Thoracic aorta (tissue), 2 donors: ENCODE data around the gene PNMA6E. TPM values are rescaled to one million over a fixed set of nuclear protein-coding genes. Genes with fewer than 3 reads are reported as not detected.

Experiments used
- ATAC-seq: fragments of 150-250 bp; one replicate; pipeline ENCODE4 v1.8.0; 2017; ENCODE audit warnings: low read depth; ENCODE audit not compliant: insufficient number of reproducible peaks, low FRiP score
- DNase-seq: peaks from one replicate; pipeline ENCODE4 v3.0.0-alpha.2; 2020; ENCODE audit warnings: low spot score
- H3K27ac ChIP-seq, 2 donors: fragments of 200-600 bp; sonication (generic); 1 replicate in 1 of 2; 2 replicates in 1 of 2; pipeline ENCODE4 v1.5.1; 2016; ENCODE audit warnings: mild to moderate bottlenecking in 2 of 2, moderate library complexity in 2 of 2
- H3K27me3 ChIP-seq: fragments of 200-600 bp; sonication (generic); replicated peaks from 2 replicates; pipeline ENCODE4 v1.6.0; 2016; ENCODE audit warnings: mild to moderate bottlenecking; ENCODE audit not compliant: insufficient read depth
- H3K36me3 ChIP-seq: fragments of 200-600 bp; sonication (generic); one replicate; pipeline ENCODE4 v1.5.1; 2016
- H3K4me1 ChIP-seq, 2 donors: fragments of 200-600 bp; sonication (generic); 1 replicate in 1 of 2; 2 replicates in 1 of 2; pipeline versions ENCODE4 v1.5.1 to v1.6.0; 2016; ENCODE audit warnings: low read depth in 2 of 2, mild to moderate bottlenecking in 1 of 2; ENCODE audit not compliant: control insufficient read depth in 1 of 2
- H3K4me3 ChIP-seq: fragments of 200-600 bp; sonication (generic); 2 replicates; pipeline ENCODE4 v1.5.1; 2016; ENCODE audit warnings: mild to moderate bottlenecking
- H3K9me3 ChIP-seq: fragments of 200-600 bp; sonication (generic); 2 replicates; pipeline ENCODE4 v1.5.1; 2016
- total RNA-seq, 2 donors: library from RNA; depleted of rRNA; stranded (reverse); fragments of >200 nt; gene quantifications; one replicate each; pipeline versions ENCODE4 v1.1.0 to v1.2.3, GENCODE V29; 2016
- TF ChIP-seq, protein P1 (sequence below): fragments of 200-600 bp; sonication (generic); IDR thresholded peaks from one replicate; pipeline ENCODE4 v1.5.1; 2019; ENCODE audit warnings: antibody characterized with exemption

Gene PNMA6E
- total RNA-seq, 2 donors from 2014 or later = not detected

DNA sequence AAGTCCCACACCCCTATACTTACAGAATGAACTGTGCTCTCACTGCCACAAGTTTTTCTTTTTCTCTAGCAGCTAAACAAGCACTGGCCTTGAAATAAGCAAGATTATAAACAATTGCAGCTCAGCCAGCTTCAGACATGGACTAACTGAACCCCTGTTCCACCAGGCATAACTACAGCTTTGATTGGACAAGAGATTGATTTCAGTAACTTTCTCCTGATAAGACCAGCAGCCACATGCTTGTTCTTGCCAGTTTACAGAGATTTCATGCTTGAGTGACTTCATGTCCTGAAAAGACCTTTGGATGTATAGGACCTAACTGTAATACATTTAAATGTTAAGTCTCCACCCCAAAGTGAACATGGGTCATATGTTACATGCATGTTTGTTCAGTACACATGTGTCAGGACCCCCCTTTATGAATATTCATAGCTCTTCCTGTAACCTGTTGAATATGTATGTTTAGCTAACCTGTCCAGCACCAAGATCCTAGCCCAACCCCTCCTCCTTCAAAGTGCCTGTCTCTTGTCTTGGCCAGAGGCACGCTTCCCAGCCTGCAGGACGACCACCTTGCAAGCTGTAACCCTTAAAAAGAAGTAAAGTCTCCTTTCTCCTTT, 39.3 kb downstream of the PNMA6E start:
- H3K9me3 ChIP-seq = no peaks in the 10 kb centered on the region
- TF ChIP-seq, protein P1, sequence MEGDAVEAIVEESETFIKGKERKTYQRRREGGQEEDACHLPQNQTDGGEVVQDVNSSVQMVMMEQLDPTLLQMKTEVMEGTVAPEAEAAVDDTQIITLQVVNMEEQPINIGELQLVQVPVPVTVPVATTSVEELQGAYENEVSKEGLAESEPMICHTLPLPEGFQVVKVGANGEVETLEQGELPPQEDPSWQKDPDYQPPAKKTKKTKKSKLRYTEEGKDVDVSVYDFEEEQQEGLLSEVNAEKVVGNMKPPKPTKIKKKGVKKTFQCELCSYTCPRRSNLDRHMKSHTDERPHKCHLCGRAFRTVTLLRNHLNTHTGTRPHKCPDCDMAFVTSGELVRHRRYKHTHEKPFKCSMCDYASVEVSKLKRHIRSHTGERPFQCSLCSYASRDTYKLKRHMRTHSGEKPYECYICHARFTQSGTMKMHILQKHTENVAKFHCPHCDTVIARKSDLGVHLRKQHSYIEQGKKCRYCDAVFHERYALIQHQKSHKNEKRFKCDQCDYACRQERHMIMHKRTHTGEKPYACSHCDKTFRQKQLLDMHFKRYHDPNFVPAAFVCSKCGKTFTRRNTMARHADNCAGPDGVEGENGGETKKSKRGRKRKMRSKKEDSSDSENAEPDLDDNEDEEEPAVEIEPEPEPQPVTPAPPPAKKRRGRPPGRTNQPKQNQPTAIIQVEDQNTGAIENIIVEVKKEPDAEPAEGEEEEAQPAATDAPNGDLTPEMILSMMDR = no peak
- no peak for ATAC-seq
- no peaks in the 10 kb centered on the region for H3K36me3 ChIP-seq
- no peaks in the 10 kb centered on the region for H3K4me1 ChIP-seq
- no peak overlapping the region for H3K27ac ChIP-seq
- H3K4me3 ChIP-seq = no peak overlapping the region
- no peaks in the 10 kb centered on the region for H3K27me3 ChIP-seq
- no peak for DNase-seq

DNA sequence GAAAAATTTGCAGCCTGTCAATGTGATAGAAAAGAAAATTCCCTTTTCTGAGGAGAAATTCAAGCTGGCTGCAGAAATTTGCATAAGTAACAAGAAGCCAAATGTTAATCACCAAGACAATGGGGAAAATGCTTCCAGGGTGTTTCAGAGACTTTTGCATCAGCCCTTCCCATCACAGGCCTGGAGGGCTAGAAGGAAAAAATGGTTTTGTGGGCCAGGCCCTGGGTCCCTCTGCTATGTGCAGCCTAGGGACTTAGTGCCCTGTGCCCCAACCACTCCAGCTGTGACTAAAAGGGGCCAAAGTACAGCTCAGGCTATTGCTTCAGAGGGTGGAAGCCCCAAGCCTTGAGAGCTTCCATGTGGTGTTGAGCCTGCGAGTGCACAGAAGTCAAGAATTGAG, 43.3 kb downstream of the PNMA6E start:
- H3K27ac ChIP-seq = no peak overlapping the region
- DNase-seq (no peak), ATAC-seq (no peak)
- no peaks in the 10 kb centered on the region for H3K4me1 ChIP-seq
- no peaks in the 10 kb centered on the region for H3K36me3 ChIP-seq
- TF ChIP-seq, protein P1 = no peak
- no peaks in the 10 kb centered on the region for H3K9me3 ChIP-seq
- H3K4me3 ChIP-seq = no peak overlapping the region
- H3K27me3 ChIP-seq = no peaks in the 10 kb centered on the region

- H3K9me3 ChIP-seq = no peaks in the 10 kb centered on the region
- H3K27ac ChIP-seq = no peak overlapping the region
- TF ChIP-seq, protein P1 = no peak
- DNase-seq (no peak), ATAC-seq (no peak)
- H3K4me1 ChIP-seq = no peaks in the 10 kb centered on the region
- H3K27me3 ChIP-seq = no peaks in the 10 kb centered on the region
- H3K4me3 ChIP-seq = no peak overlapping the region
- H3K36me3 ChIP-seq = no peaks in the 10 kb centered on the region
Observed at GRCh38 chrX:153353416-153353815, 47.7 kb downstream of the PNMA6E start.

- H3K9me3 ChIP-seq = no peaks in the 10 kb centered on the region
- H3K27me3 ChIP-seq = no peaks in the 10 kb centered on the region
- no peak overlapping the region for H3K4me3 ChIP-seq
- DNase-seq (no peak), ATAC-seq (no peak)
- H3K36me3 ChIP-seq = peaks cover 3% of the 10 kb centered on the region
- no peak overlapping the region for H3K27ac ChIP-seq
- H3K4me1 ChIP-seq = no peaks in the 10 kb centered on the region
- TF ChIP-seq, protein P1 = no peak
Observed at GRCh38 chrX:153352858-153353257, 48.3 kb downstream of the PNMA6E start.

- TF ChIP-seq, protein P1 = no peak
- H3K36me3 ChIP-seq = peaks cover 9% of the 10 kb centered on the region
- H3K27ac ChIP-seq = no peak overlapping the region
- ATAC-seq (no peak), DNase-seq (no peak)
- H3K27me3 ChIP-seq = no peaks in the 10 kb centered on the region
- H3K4me1 ChIP-seq = no peaks in the 10 kb centered on the region
- H3K4me3 ChIP-seq = no peak overlapping the region
- no peaks in the 10 kb centered on the region for H3K9me3 ChIP-seq
Observed at GRCh38 chrX:153351981-153352380, 49.2 kb downstream of the PNMA6E start.
